GM12878 (cell line): Measurements from ENCODE around the gene CALCR. TPM values are rescaled to one million over a fixed set of nuclear protein-coding genes. Genes with fewer than 3 reads are reported as not detected.
"Not testable (repeated sequence)": the region's sequence is repeated elsewhere in the genome, so short reads cannot be mapped to it uniquely, and the experiment has no call there.

Source experiments
- ATAC-seq: fragments of 200-7000 bp; cut with Tn5 transposase; 3 replicates; pipeline ENCODE4 v1.9.1; 2020; ENCODE audit warnings: mild to moderate bottlenecking, moderate library complexity
- BruUV-seq: library from RNA; stranded (reverse); fragments of 400-500 nt; replicated peaks from 2 replicates; lab custom pipeline; 2021; lab: Mats Ljungman, UMichigan
- CTCF ChIA-PET: fragments of 300-600 bp; sonication (Branson Sonifier 250); formaldehyde crosslinking; extraction: SDS; loops from one replicate; lab custom pipeline; 2021; ENCODE audit warnings: inconsistent platforms; lab: Yijun Ruan, JAX
- POLR2A ChIA-PET: fragments of 350-600 bp; formaldehyde crosslinking; extraction: SDS; loops from one replicate; lab custom pipeline; 2021; ENCODE audit warnings: inconsistent platforms; lab: Charles Lee
- RAD21 ChIA-PET: fragments of 300-600 bp; sonication (Branson Sonifier 250); formaldehyde crosslinking; loops from one replicate; lab custom pipeline; 2023; ENCODE audit warnings: antibody characterized with exemption; ENCODE audit not compliant: unreplicated experiment; lab: Charles Lee
- SMC1A ChIA-PET: fragments of 300-600 bp; sonication (Branson Sonifier 250); formaldehyde crosslinking; loops from one replicate; lab custom pipeline; 2023; ENCODE audit not compliant: unreplicated experiment, uncharacterized antibody; lab: Charles Lee
- DNase-seq: peaks from one replicate; pipeline ENCODE4 v3.0.0-alpha.2; 2011; ENCODE audit warnings: low read depth, low spot score
- FAIRE-seq: peaks from 3 replicates; lab custom pipeline; 2011; peaks lifted over from hg19 to GRCh38; lab: Jason Lieb, UNC
- H2AFZ ChIP-seq: 2 replicates; pipeline ENCODE4 v1.6.0; 2011; ENCODE audit warnings: low read depth, low read length, control low read depth; ENCODE audit not compliant: control insufficient read depth
- H3K27ac ChIP-seq: 2 replicates; pipeline ENCODE4 v1.5.1; 2011; ENCODE audit warnings: control low read depth; ENCODE audit not compliant: control insufficient read depth, insufficient read depth
- H3K27me3 ChIP-seq, 2 experiments: replicated peaks in 1 of 2; 2 replicates each; pipeline versions ENCODE4 v1.6.0 to v1.6.1; 2011; ENCODE audit warnings: low read length in 1 of 2; ENCODE audit not compliant: control insufficient read depth in 2 of 2, insufficient read depth in 2 of 2
- H3K36me3 ChIP-seq, 2 experiments: 2 replicates each; pipeline ENCODE4 v1.5.1; 2011; ENCODE audit warnings: low read length in 1 of 2; ENCODE audit not compliant: control insufficient read depth in 2 of 2, insufficient read depth in 2 of 2
- H3K4me1 ChIP-seq: 2 replicates; pipeline ENCODE4 v1.6.1; 2011; ENCODE audit warnings: mild to moderate bottlenecking, low read length, moderate library complexity, mixed read lengths; ENCODE audit not compliant: control insufficient read depth, insufficient read depth
- H3K4me2 ChIP-seq: 2 replicates; pipeline ENCODE4 v1.6.0; 2011; ENCODE audit warnings: control low read depth; ENCODE audit not compliant: control insufficient read depth, insufficient read depth
- H3K4me3 ChIP-seq: fragments of 200-600 bp; sonication (generic); 2 replicates; pipeline ENCODE4 v1.5.1; 2016
- H3K79me2 ChIP-seq: 2 replicates; pipeline ENCODE4 v1.6.0; 2011; ENCODE audit warnings: low read length; ENCODE audit not compliant: control insufficient read depth, insufficient read depth
- H3K9ac ChIP-seq: 2 replicates; pipeline ENCODE4 v1.8.0; 2011; ENCODE audit warnings: low read length, control low read depth, mixed read lengths; ENCODE audit not compliant: control insufficient read depth, insufficient read depth
- H3K9me3 ChIP-seq: replicated peaks from 3 replicates; pipeline ENCODE4 v1.5.1; 2011; ENCODE audit warnings: mild to moderate bottlenecking, low read length; ENCODE audit not compliant: control insufficient read depth, insufficient read depth
- H4K20me1 ChIP-seq: 2 replicates; pipeline ENCODE4 v1.6.0; 2011; ENCODE audit not compliant: control insufficient read depth, insufficient read depth
- WGBS: methylation state at CpG from one replicate; pipeline ENCODE4 v1.1.6; 2016; ENCODE audit warnings: low lambda C conversion rate; ENCODE audit not compliant: insufficient replicate concordance, insufficient coverage; ENCODE audit errors: missing lambda C conversion rate; 5-methylcytosine and 5-hydroxymethylcytosine counted together
- in situ Hi-C: fragments of 300-500 bp; cut with MboI; formaldehyde crosslinking; loops from 9 replicates; pipeline ENCODE4 v1.14.3; 2018; ENCODE audit warnings: mixed read lengths
- intact Hi-C: fragments of 100-400 bp; cut with micrococcal nuclease; formaldehyde crosslinking; loops from one replicate; pipeline ENCODE4 v1.14.2; 2022; ENCODE audit not compliant: unreplicated experiment
- polyA plus RNA-seq, 11 experiments: library from polyadenylated mRNA; depleted of rRNA in 4 of 11; unstranded in 6 of 11; stranded (reverse) in 5 of 11; fragments of >200 nt; fragmentation: Nextera tagmentation in 4 of 11; fragmentation: Illumina TruSeq in 1 of 11; extraction: Ambion mirVana in 4 of 11; extraction: Trizol in 1 of 11; gene quantifications; 1 replicate in 1 of 11; 2 replicates in 10 of 11; pipeline versions ENCODE4 v1.2.1 to v1.2.3, GENCODE V29; 2011 to 2016; ENCODE audit warnings: inconsistent platforms in 2 of 11, missing spikeins in 2 of 11, low read depth in 1 of 11
- total RNA-seq, 4 experiments: library from RNA; depleted of rRNA in 3 of 4; stranded (reverse); fragments of >200 nt in 3 of 4; fragmentation: Illumina TruSeq in 1 of 4; extraction: Trizol in 1 of 4; gene quantifications; 2 replicates each; pipeline versions ENCODE4 v1.2.1 to v1.2.3, GENCODE V29; 2013 to 2021

CALCR gene
- total and polyA plus RNA-seq, 10 of the 15 experiments (the other 5 are each of a cell fraction or from before 2014, with no cell fraction given), result not detected

DNA sequence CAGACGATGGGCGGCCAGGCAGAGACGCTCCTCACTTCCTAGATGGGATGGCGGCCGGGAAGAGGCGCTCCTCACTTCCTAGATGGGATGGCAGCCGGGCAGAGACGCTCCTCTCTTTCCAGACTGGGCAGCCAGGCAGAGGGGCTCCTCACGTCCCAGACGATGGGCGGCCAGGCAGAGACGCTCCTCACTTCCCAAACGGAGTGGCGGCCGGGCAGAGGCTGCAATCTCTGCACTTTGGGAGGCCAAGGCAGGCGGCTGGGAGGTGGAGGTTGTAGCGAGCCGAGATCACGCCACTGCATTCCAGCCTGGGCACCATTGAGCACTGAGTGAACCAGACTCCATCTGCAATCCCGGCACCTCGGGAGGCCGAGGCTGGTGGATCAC lies 11.9 kb upstream of the CALCR start:
- H3K4me2 ChIP-seq, H3K4me1 ChIP-seq, RAD21 ChIA-PET, H3K27me3 ChIP-seq, FAIRE-seq, H3K27ac ChIP-seq, ATAC-seq, SMC1A ChIA-PET, H3K36me3 ChIP-seq, H3K4me3 ChIP-seq, DNase-seq, CTCF ChIA-PET, H3K79me2 ChIP-seq, intact Hi-C loops, H2AFZ ChIP-seq, H3K9me3 ChIP-seq, in situ Hi-C loops, BruUV-seq, H4K20me1 ChIP-seq, H3K9ac ChIP-seq, POLR2A ChIA-PET: not testable (repeated sequence)
- WGBS, result 70% methylated on average over 12 of the region's 22 CpGs

DNA sequence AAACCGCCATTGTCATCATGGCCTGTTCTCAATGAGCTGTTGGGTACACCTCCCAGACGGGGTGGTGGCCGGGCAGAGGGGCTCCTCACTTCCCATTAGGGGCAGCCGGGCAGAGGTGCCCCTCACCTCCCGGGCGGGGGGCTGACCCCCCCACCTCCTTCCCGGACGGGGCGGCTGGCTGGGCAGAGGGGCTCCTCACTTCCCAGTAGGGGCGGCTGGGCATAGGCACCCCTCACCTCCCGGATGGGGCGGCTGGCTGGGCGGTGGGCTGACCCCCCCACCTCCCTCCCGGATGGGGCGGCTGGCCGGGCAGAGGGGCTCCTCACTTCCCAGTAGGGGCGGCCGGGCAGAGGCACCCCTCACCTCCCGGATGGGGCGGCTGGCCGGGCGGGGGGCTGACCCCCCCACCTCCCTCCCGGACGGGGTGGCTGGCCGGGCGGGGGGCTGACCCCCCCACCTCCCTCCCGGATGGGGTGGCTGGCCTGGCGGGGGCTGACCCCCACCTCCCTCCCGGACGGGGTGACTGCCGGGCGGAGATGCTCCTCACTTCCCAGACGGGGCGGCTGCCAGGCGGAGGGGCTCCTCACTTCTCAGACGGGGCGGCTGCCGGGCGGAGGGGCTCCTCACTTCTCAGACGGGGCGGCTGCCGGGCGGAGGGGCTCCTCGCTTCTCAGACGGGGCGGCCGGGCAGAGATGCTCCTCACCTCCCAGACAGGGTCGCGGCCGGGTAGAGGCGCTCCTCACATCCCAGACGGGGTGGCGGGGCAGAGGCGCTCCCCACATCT lies 11.4 kb upstream of the CALCR start:
- CTCF ChIA-PET, H3K9me3 ChIP-seq, H3K79me2 ChIP-seq, in situ Hi-C loops, H3K4me1 ChIP-seq, H3K27ac ChIP-seq, POLR2A ChIA-PET, H3K9ac ChIP-seq, H3K27me3 ChIP-seq, H3K4me3 ChIP-seq, DNase-seq, RAD21 ChIA-PET, H3K4me2 ChIP-seq, H2AFZ ChIP-seq, FAIRE-seq, SMC1A ChIA-PET, intact Hi-C loops, ATAC-seq, BruUV-seq, H4K20me1 ChIP-seq, H3K36me3 ChIP-seq: not testable (repeated sequence)
- WGBS, result 79% methylated on average over 4 of the region's 54 CpGs
